Activated CD8-positive, alpha-beta memory T cell treated with anti-CD3 and anti-CD28 coated beads, Interleukin-2, amount 50 U/mL, for 1 hour (primary cell): ENCODE data around the gene ZFR.

Experiments used
- DNase-seq: peaks from one replicate; pipeline ENCODE4 v3.0.0-alpha.2; 2020; ENCODE audit errors: extremely low read depth

Gene ZFR

GRCh38 chr5:32444431-32445286, at the start of gene ZFR:
Gene ZFR, minus strand, starts transcription at chr5:32444740. Its CDS starts 82 bp downstream, at chr5:32444658.
- DNase-seq = peak; percentile 63

- DNase-seq = no peak
These were observed 46.5 kb upstream of the ZFR start for GRCh38 chr5:32490972-32491557.

- peak; percentile 41 for DNase-seq
These were observed 45.4 kb upstream of the ZFR start for GRCh38 chr5:32489791-32490562.

- DNase-seq = no peak
These were observed 42.9 kb upstream of the ZFR start for GRCh38 chr5:32487424-32487823.

- no peak for DNase-seq
These were observed 42.5 kb upstream of the ZFR start for GRCh38 chr5:32487008-32487407.

- no peak for DNase-seq
These were observed 37.7 kb upstream of the ZFR start for GRCh38 chr5:32482193-32482592.

GRCh38 chr5:32479096-32479495, 34.6 kb upstream of the ZFR start:
- DNase-seq = no peak

GRCh38 chr5:32476891-32477290, 32.4 kb upstream of the ZFR start:
- no peak for DNase-seq

GRCh38 chr5:32475334-32476097, 31.0 kb upstream of the ZFR start:
- no peak for DNase-seq

- DNase-seq = no peak
These were observed 29.8 kb upstream of the ZFR start for GRCh38 chr5:32474209-32474854.

GRCh38 chr5:32473072-32473471, 28.5 kb upstream of the ZFR start:
- no peak for DNase-seq

GRCh38 chr5:32471784-32472183, 27.2 kb upstream of the ZFR start:
- DNase-seq = no peak

GRCh38 chr5:32465076-32465475, 20.5 kb upstream of the ZFR start:
- DNase-seq = no peak

GRCh38 chr5:32462618-32463017, 18.1 kb upstream of the ZFR start:
- no peak for DNase-seq

GRCh38 chr5:32461441-32462120, 17.0 kb upstream of the ZFR start:
- no peak for DNase-seq

GRCh38 chr5:32460702-32461101, 16.2 kb upstream of the ZFR start:
- DNase-seq = no peak

- DNase-seq = no peak
These were observed 14.4 kb upstream of the ZFR start for GRCh38 chr5:32458880-32459495.

- no peak for DNase-seq
These were observed 10.8 kb upstream of the ZFR start for GRCh38 chr5:32455311-32455710.

- DNase-seq = no peak
These were observed 10.3 kb upstream of the ZFR start for GRCh38 chr5:32454821-32455220.

GRCh38 chr5:32453916-32454315, 9.4 kb upstream of the ZFR start:
- DNase-seq = no peak
